PC-9 (cell line): ENCODE measurements around the gene MIS12.

Source experiments
- CTCF ChIP-seq: fragments of 200-600 bp; sonication (generic); conservative IDR thresholded peaks from 2 replicates; pipeline ENCODE4 v1.6.1; 2017; ENCODE audit warnings: mixed run types, antibody characterized with exemption, mild to moderate bottlenecking, moderate library complexity
- EZH2 ChIP-seq: fragments of 200-600 bp; sonication (generic); IDR thresholded peaks from 2 replicates; pipeline ENCODE4 v1.8.0; 2017; ENCODE audit warnings: antibody characterized with exemption, low read depth

GRCh38 chr17:5533486-5534315 lies 47.3 kb downstream of the MIS12 start:
- TF ChIP-seq CTCF (no peak), EZH2 (no peak)
